Naive thymus-derived CD4-positive, alpha-beta T cell (primary cell): Measurements from ENCODE around the gene AGMO. TPM values are rescaled to one million over a fixed set of nuclear protein-coding genes. Genes with fewer than 3 reads are reported as not detected.

Experiments used
- ATAC-seq: fragments of 150-1000 bp; cut with Tn5 transposase; 2 replicates; pipeline ENCODE4 v1.10.0; 2021; ENCODE audit warnings: mild to moderate bottlenecking, moderate library complexity
- CTCF ChIA-PET: fragments of 350-600 bp; sonication (Branson Sonifier 250); formaldehyde crosslinking; loops from one replicate; lab custom pipeline; 2021; ENCODE audit warnings: antibody characterized with exemption; lab: Charles Lee
- POLR2A ChIA-PET: fragments of 350-600 bp; sonication (Branson Sonifier 250); formaldehyde crosslinking; loops from one replicate; lab custom pipeline; 2021; ENCODE audit warnings: antibody characterized with exemption, inconsistent platforms; lab: Charles Lee
- DNase-seq, 9 donors: peaks; one replicate each; pipeline versions ENCODE4 v3.0.0 to v3.0.0-alpha.2; 2020 to 2022; ENCODE audit warnings: mixed read lengths in 1 of 9
- H3K27ac ChIP-seq: one replicate; pipeline ENCODE4 v1.7.0; 2013; ENCODE audit warnings: mild to moderate bottlenecking, low read depth, low read length, moderate library complexity
- H3K27me3 ChIP-seq, 2 donors: one replicate each; pipeline ENCODE4 v1.7.0; 2013; ENCODE audit warnings: low read length in 2 of 2, mild to moderate bottlenecking in 2 of 2, moderate library complexity in 2 of 2; ENCODE audit not compliant: control insufficient read depth in 2 of 2, insufficient read depth in 2 of 2
- H3K36me3 ChIP-seq, 3 experiments: 1 replicate in 2 of 3; 2 replicates in 1 of 3; pipeline ENCODE4 v1.7.0; 2013; ENCODE audit warnings: low read length in 3 of 3, mild to moderate bottlenecking in 3 of 3, moderate library complexity in 1 of 3; ENCODE audit not compliant: insufficient read depth in 3 of 3, control insufficient read depth in 2 of 3
- H3K4me1 ChIP-seq, 2 donors: one replicate each; pipeline ENCODE4 v1.7.0; 2013; ENCODE audit warnings: low read length in 2 of 2, mild to moderate bottlenecking in 2 of 2, moderate library complexity in 1 of 2; ENCODE audit not compliant: control insufficient read depth in 2 of 2, insufficient read depth in 2 of 2
- H3K4me3 ChIP-seq: 2 replicates; pipeline ENCODE4 v1.7.0; 2013; ENCODE audit warnings: mild to moderate bottlenecking, low read length
- H3K9me3 ChIP-seq, 3 experiments: 1 replicate in 2 of 3; 2 replicates in 1 of 3; pipeline ENCODE4 v1.7.0; 2013; ENCODE audit warnings: low read length in 3 of 3; ENCODE audit not compliant: control insufficient read depth in 2 of 3
- H3K27ac Mint-ChIP-seq, 9 donors: one replicate each; pipeline ENCODE4 v1.8.0; 2020 to 2022; ENCODE audit warnings: mixed read lengths in 9 of 9, mild to moderate bottlenecking in 8 of 9, moderate library complexity in 5 of 9, inconsistent platforms in 2 of 9
- H3K27me3 Mint-ChIP-seq, 5 donors: one replicate each; pipeline ENCODE4 v1.8.0; 2021 to 2022; ENCODE audit warnings: mixed read lengths in 5 of 5, mild to moderate bottlenecking in 1 of 5
- H3K36me3 Mint-ChIP-seq, 5 donors: one replicate each; pipeline ENCODE4 v1.8.0; 2020 to 2022; ENCODE audit warnings: mixed read lengths in 5 of 5, mild to moderate bottlenecking in 3 of 5, inconsistent platforms in 1 of 5
- H3K4me1 Mint-ChIP-seq, 7 donors: one replicate each; pipeline ENCODE4 v1.8.0; 2020 to 2022; ENCODE audit warnings: mixed read lengths in 7 of 7, mild to moderate bottlenecking in 3 of 7, inconsistent platforms in 1 of 7
- H3K4me3 Mint-ChIP-seq, 10 donors: one replicate each; pipeline ENCODE4 v1.8.0; 2020 to 2022; ENCODE audit warnings: mild to moderate bottlenecking in 10 of 10, mixed read lengths in 10 of 10, moderate library complexity in 6 of 10, inconsistent platforms in 2 of 10
- H3K9me3 Mint-ChIP-seq, 11 donors: one replicate each; pipeline ENCODE4 v1.8.0; 2020 to 2022; ENCODE audit warnings: mixed read lengths in 11 of 11, mild to moderate bottlenecking in 4 of 11, inconsistent platforms in 1 of 11, moderate library complexity in 1 of 11
- intact Hi-C, 2 donors: fragments of 100-400 bp; cut with micrococcal nuclease; formaldehyde crosslinking; loops; one replicate each; pipeline ENCODE4 v1.15.1; 2023
- polyA plus RNA-seq, 2 donors: library from polyadenylated mRNA; unstranded; fragments of 300-500 nt; fragmentation: Illumina TruSeq; gene quantifications; one replicate each; pipeline ENCODE4 v1.2.3, GENCODE V29; 2021
- total RNA-seq, 6 experiments: library from RNA in 5 of 6; stranded (reverse) in 5 of 6; gene quantifications; 1 replicate in 5 of 6; 2 replicates in 1 of 6; pipeline ENCODE4 v1.2.3 and lab custom pipeline; 2021 to 2026

Gene AGMO
- total and polyA plus RNA-seq, 7 experiments from 2014 or later: not detected

- Mint-ChIP-seq H3K4me1 (no peaks in the 10 kb centered on the region), H3K27me3 (no peaks in the 10 kb centered on the region), H3K9me3 (peaks cover 0 to 19% (median 4%) of the 10 kb centered on the region in 11 donors), H3K36me3 (no peaks in the 10 kb centered on the region), H3K27ac (no peak overlapping the region), H3K4me3 (no peak overlapping the region)
- Histone ChIP-seq H3K4me3 (no peak overlapping the region), H3K27me3 (no peaks in the 10 kb centered on the region), H3K4me1 (no peaks in the 10 kb centered on the region), H3K9me3 (no peaks in the 10 kb centered on the region), H3K36me3 (no peaks in the 10 kb centered on the region), H3K27ac (no peak overlapping the region)
- POLR2A ChIA-PET: no interaction called here
- ATAC-seq (no peak), DNase-seq (no peak)
- intact Hi-C loops: no loop called here
- CTCF ChIA-PET: no interaction called here
Measured at GRCh38 chr7:15159261-15159660, 402.6 kb downstream of the AGMO start.

GRCh38 chr7:15158141-15158810 lies 403.5 kb downstream of the AGMO start:
- no peak for ATAC-seq
- Histone ChIP-seq H3K4me1 (no peaks in the 10 kb centered on the region), H3K4me3 (no peak overlapping the region), H3K27me3 (no peaks in the 10 kb centered on the region), H3K9me3 (no peaks in the 10 kb centered on the region), H3K27ac (no peak overlapping the region), H3K36me3 (no peaks in the 10 kb centered on the region)
- Mint-ChIP-seq H3K9me3 (peaks cover 0 to 12% (median 4%) of the 10 kb centered on the region in 11 donors), H3K27me3 (no peaks in the 10 kb centered on the region), H3K27ac (no peak overlapping the region), H3K36me3 (no peaks in the 10 kb centered on the region), H3K4me3 (no peak overlapping the region), H3K4me1 (no peaks in the 10 kb centered on the region)
- POLR2A ChIA-PET: no interaction called here
- intact Hi-C loops: no loop called here
- CTCF ChIA-PET: no interaction called here
- no peak for DNase-seq

Other genes with a start within 250 kb of the AGMO start
- gene MEOX2, start 124.7 kb upstream of the AGMO start, total RNA-seq: not detected
- gene MEOX2, start 124.7 kb upstream of the AGMO start, polyA plus RNA-seq: not detected